ENCODE results near the gene ATP5MK.

The ATP5MK gene

DNA sequence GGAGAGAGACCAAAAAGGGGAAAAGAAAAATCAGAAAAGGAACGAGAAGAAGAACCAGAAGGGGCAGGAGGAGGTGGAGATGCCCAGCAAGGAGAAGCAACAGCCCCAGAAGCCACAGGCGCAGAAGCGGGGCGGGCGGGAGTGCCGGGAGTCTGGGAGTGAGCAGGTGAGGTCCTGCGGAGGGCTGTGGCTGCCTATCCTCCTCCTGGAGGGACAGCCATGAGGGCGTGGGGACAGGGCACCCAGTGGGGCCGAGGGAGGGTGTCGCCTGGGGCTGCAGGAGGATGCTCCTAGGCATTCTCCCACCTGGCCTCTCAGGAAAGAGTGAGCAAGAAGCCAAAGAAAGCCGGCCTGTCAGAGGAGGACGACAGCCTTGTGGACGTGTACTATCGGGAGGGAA is 44.1 kb upstream of the ATP5MK start:
- no peak for DNase-seq (ENCODE audit: extremely low read depth, low read depth)
- no peak for TF ChIP-seq CTCF (IDR thresholded peaks at IDR 0.05; ENCODE audit: low read depth, low read length)

DNA sequence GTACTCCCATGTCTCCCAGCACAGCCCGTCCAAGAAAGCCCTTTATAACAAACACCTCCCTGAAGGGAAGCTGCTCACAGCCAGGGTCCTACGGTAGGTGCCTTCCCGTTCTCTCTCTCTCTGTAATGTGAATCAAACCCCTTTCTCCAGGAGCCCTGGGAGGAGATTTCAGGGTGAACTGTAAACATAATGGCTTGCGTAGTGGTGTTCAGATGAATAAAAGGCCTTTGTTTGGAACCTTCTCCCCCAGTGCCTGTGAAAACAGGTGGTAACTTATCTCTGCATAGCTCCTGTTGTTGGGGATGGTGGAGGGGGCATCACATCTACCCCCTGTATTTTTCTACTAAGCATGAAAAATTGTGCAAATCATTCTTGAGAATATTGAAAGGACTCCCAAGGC is 43.5 kb upstream of the ATP5MK start:
- no peak for DNase-seq (ENCODE audit: extremely low read depth, low read depth)
- TF ChIP-seq CTCF (IDR thresholded peaks at IDR 0.05; ENCODE audit: low read depth, low read length): no peak

- peak; percentile 11 for DNase-seq (ENCODE audit: extremely low read depth, low read depth)
- TF ChIP-seq CTCF (IDR thresholded peaks at IDR 0.05; ENCODE audit: low read depth, low read length): no peak
Observed at GRCh38 chr10:103433858-103434257, 37.6 kb upstream of the ATP5MK start.

DNA sequence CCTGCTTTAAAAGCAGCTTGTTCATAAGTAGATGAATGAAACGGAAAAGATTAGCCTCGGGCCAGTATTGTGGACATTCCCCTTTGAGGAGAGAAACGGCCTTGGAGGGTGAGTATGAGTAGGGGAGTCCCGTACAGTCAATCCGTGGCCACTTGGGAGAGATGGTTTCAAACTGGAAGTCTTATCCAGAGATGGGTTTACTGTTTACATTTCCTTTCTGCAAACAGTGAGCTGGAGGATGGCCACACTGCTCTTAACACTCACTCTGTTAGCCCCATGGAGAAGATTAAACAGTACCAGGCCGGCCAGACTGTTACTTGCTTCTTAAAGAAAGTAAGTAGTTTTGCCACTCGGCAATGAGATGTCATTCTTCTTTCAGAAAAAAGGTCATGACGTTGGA is 35.6 kb upstream of the ATP5MK start:
- DNase-seq (ENCODE audit: extremely low read depth, low read depth): no peak
- no peak for TF ChIP-seq CTCF (IDR thresholded peaks at IDR 0.05; ENCODE audit: low read depth, low read length)

- no peak for DNase-seq (ENCODE audit: extremely low read depth, low read depth)
- TF ChIP-seq CTCF (IDR thresholded peaks at IDR 0.05; ENCODE audit: low read depth, low read length): no peak
Observed at GRCh38 chr10:103429647-103430046, 33.4 kb upstream of the ATP5MK start.

- no peak for TF ChIP-seq CTCF (IDR thresholded peaks at IDR 0.05; ENCODE audit: low read depth, low read length)
- DNase-seq (ENCODE audit: extremely low read depth, low read depth): no peak
Observed at GRCh38 chr10:103428989-103429643, 32.8 kb upstream of the ATP5MK start.

DNA sequence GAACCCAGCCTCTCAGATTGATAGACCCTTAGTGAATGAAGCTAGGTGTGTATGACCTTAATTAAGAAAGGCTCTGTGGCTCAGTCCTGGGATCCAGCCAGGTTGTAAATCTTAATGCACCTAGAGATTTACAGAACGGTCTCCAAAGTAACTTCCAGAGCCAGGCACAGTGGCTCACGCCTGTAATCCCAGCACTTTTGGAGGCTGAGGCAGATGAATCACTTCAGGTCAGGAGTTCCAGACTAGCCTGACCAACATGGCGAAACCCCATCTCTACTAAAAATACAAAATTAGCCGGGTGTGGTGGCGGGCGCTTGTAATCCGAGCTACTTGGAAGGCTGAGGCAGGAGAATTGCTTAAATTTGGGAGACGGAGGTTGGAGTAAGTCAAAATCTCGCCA is 31.6 kb upstream of the ATP5MK start:
- no peak for DNase-seq (ENCODE audit: extremely low read depth, low read depth)
- TF ChIP-seq CTCF (IDR thresholded peaks at IDR 0.05; ENCODE audit: low read depth, low read length): no peak

Data from AG09319 (cell line).